ENCODE measurements around the gene SPATS2.
A peak's percentile ranks its signal among the peaks of the same experiment; 100 is the strongest.

Gene SPATS2

GRCh38 chr12:49358483-49359141 lies 8.7 kb upstream of the SPATS2 start:
- peak overlapping the region; percentile 59 for H2AFZ ChIP-seq (ENCODE audit: low read length, unreplicated experiment)
- H3K4me3 ChIP-seq (ENCODE audit: low read depth, low read length): peak overlapping the region; percentile 49
- no peaks in the 10 kb centered on the region for H3K79me2 ChIP-seq (ENCODE audit: control insufficient read depth, insufficient read depth, low read length, unreplicated experiment)
- H3K4me1 ChIP-seq (ENCODE audit: control insufficient read depth, insufficient read depth, low read length, unreplicated experiment): peaks cover 27% of the 10 kb centered on the region
- peak overlapping the region; percentile 79 for H3K27ac ChIP-seq (ENCODE audit: low read depth, low read length)
- no peaks in the 10 kb centered on the region for H3K27me3 ChIP-seq (ENCODE audit: insufficient read depth, low read length)
- no peaks in the 10 kb centered on the region for H3K36me3 ChIP-seq (ENCODE audit: insufficient read depth, low read length)

GRCh38 chr12:49359671-49360070 lies 7.6 kb upstream of the SPATS2 start:
- Histone ChIP-seq H3K4me3 (ENCODE audit: low read depth, low read length) (no peak overlapping the region), H3K27me3 (ENCODE audit: insufficient read depth, low read length) (no peaks in the 10 kb centered on the region), H3K36me3 (ENCODE audit: insufficient read depth, low read length) (no peaks in the 10 kb centered on the region), H3K27ac (ENCODE audit: low read depth, low read length) (no peak overlapping the region), H3K79me2 (ENCODE audit: control insufficient read depth, insufficient read depth, low read length, unreplicated experiment) (no peaks in the 10 kb centered on the region), H2AFZ (ENCODE audit: low read length, unreplicated experiment) (no peak overlapping the region), H3K4me1 (ENCODE audit: control insufficient read depth, insufficient read depth, low read length, unreplicated experiment) (peaks cover 33% of the 10 kb centered on the region)

GRCh38 chr12:49362077-49362476 lies 5.2 kb upstream of the SPATS2 start:
- Histone ChIP-seq H3K27me3 (ENCODE audit: insufficient read depth, low read length) (no peaks in the 10 kb centered on the region), H3K79me2 (ENCODE audit: control insufficient read depth, insufficient read depth, low read length, unreplicated experiment) (peaks cover 7% of the 10 kb centered on the region), H3K27ac (ENCODE audit: low read depth, low read length) (no peak overlapping the region), H2AFZ (ENCODE audit: low read length, unreplicated experiment) (no peak overlapping the region), H3K4me1 (ENCODE audit: control insufficient read depth, insufficient read depth, low read length, unreplicated experiment) (peaks cover 38% of the 10 kb centered on the region), H3K4me3 (ENCODE audit: low read depth, low read length) (no peak overlapping the region), H3K36me3 (ENCODE audit: insufficient read depth, low read length) (no peaks in the 10 kb centered on the region)

GRCh38 chr12:49364989-49365388 lies 2.3 kb upstream of the SPATS2 start:
- peaks cover 24% of the 10 kb centered on the region for H3K4me1 ChIP-seq (ENCODE audit: control insufficient read depth, insufficient read depth, low read length, unreplicated experiment)
- peak overlapping the region; percentile 90 for H3K4me3 ChIP-seq (ENCODE audit: low read depth, low read length)
- H3K79me2 ChIP-seq (ENCODE audit: control insufficient read depth, insufficient read depth, low read length, unreplicated experiment): peaks cover 35% of the 10 kb centered on the region
- H3K36me3 ChIP-seq (ENCODE audit: insufficient read depth, low read length): no peaks in the 10 kb centered on the region
- H3K27me3 ChIP-seq (ENCODE audit: insufficient read depth, low read length): no peaks in the 10 kb centered on the region
- H3K27ac ChIP-seq (ENCODE audit: low read depth, low read length): peak overlapping the region; percentile 88
- H2AFZ ChIP-seq (ENCODE audit: low read length, unreplicated experiment): no peak overlapping the region

GRCh38 chr12:49365542-49365941 lies 1.7 kb upstream of the SPATS2 start:
- Histone ChIP-seq H3K36me3 (ENCODE audit: insufficient read depth, low read length) (no peaks in the 10 kb centered on the region), H3K27ac (ENCODE audit: low read depth, low read length) (peak overlapping the region; percentile 88), H3K4me1 (ENCODE audit: control insufficient read depth, insufficient read depth, low read length, unreplicated experiment) (peaks cover 30% of the 10 kb centered on the region), H3K4me3 (ENCODE audit: low read depth, low read length) (peak overlapping the region; percentile 90), H3K79me2 (ENCODE audit: control insufficient read depth, insufficient read depth, low read length, unreplicated experiment) (peaks cover 40% of the 10 kb centered on the region), H3K27me3 (ENCODE audit: insufficient read depth, low read length) (no peaks in the 10 kb centered on the region), H2AFZ (ENCODE audit: low read length, unreplicated experiment) (peak overlapping the region; percentile 6)

- Histone ChIP-seq H3K79me2 (ENCODE audit: control insufficient read depth, insufficient read depth, low read length, unreplicated experiment) (peaks cover 47% of the 10 kb centered on the region), H3K4me1 (ENCODE audit: control insufficient read depth, insufficient read depth, low read length, unreplicated experiment) (peaks cover 33% of the 10 kb centered on the region), H3K27me3 (ENCODE audit: insufficient read depth, low read length) (no peaks in the 10 kb centered on the region), H3K27ac (ENCODE audit: low read depth, low read length) (peak overlapping the region; percentile 88), H3K36me3 (ENCODE audit: insufficient read depth, low read length) (peaks cover 2% of the 10 kb centered on the region), H2AFZ (ENCODE audit: low read length, unreplicated experiment) (peak overlapping the region; percentile 49), H3K4me3 (ENCODE audit: low read depth, low read length) (peak overlapping the region; percentile 90)
These were observed 1.1 kb upstream of the SPATS2 start for GRCh38 chr12:49366096-49366651.

GRCh38 chr12:49366652-49367380 lies 446 bp upstream of the SPATS2 start:
- H3K79me2 ChIP-seq (ENCODE audit: control insufficient read depth, insufficient read depth, low read length, unreplicated experiment): peaks cover 53% of the 10 kb centered on the region
- peak overlapping the region; percentile 88 for H3K27ac ChIP-seq (ENCODE audit: low read depth, low read length)
- peak overlapping the region; percentile 99 for H2AFZ ChIP-seq (ENCODE audit: low read length, unreplicated experiment)
- H3K4me1 ChIP-seq (ENCODE audit: control insufficient read depth, insufficient read depth, low read length, unreplicated experiment): peaks cover 36% of the 10 kb centered on the region
- peaks cover 4% of the 10 kb centered on the region for H3K36me3 ChIP-seq (ENCODE audit: insufficient read depth, low read length)
- H3K27me3 ChIP-seq (ENCODE audit: insufficient read depth, low read length): no peaks in the 10 kb centered on the region
- H3K4me3 ChIP-seq (ENCODE audit: low read depth, low read length): peak overlapping the region; percentile 90

GRCh38 chr12:49368240-49368600 lies 958 bp downstream of the SPATS2 start:
- Histone ChIP-seq H2AFZ (ENCODE audit: low read length, unreplicated experiment) (peak overlapping the region; percentile 67), H3K27me3 (ENCODE audit: insufficient read depth, low read length) (no peaks in the 10 kb centered on the region), H3K27ac (ENCODE audit: low read depth, low read length) (peak overlapping the region; percentile 88), H3K79me2 (ENCODE audit: control insufficient read depth, insufficient read depth, low read length, unreplicated experiment) (peaks cover 67% of the 10 kb centered on the region), H3K4me1 (ENCODE audit: control insufficient read depth, insufficient read depth, low read length, unreplicated experiment) (peaks cover 36% of the 10 kb centered on the region), H3K4me3 (ENCODE audit: low read depth, low read length) (peak overlapping the region; percentile 90), H3K36me3 (ENCODE audit: insufficient read depth, low read length) (peaks cover 12% of the 10 kb centered on the region)

- Histone ChIP-seq H3K4me3 (ENCODE audit: low read depth, low read length) (peak overlapping the region; percentile 90), H3K79me2 (ENCODE audit: control insufficient read depth, insufficient read depth, low read length, unreplicated experiment) (peaks cover 79% of the 10 kb centered on the region), H2AFZ (ENCODE audit: low read length, unreplicated experiment) (peak overlapping the region; percentile 28), H3K36me3 (ENCODE audit: insufficient read depth, low read length) (peaks cover 14% of the 10 kb centered on the region), H3K27me3 (ENCODE audit: insufficient read depth, low read length) (no peaks in the 10 kb centered on the region), H3K27ac (ENCODE audit: low read depth, low read length) (peak overlapping the region; percentile 70), H3K4me1 (ENCODE audit: control insufficient read depth, insufficient read depth, low read length, unreplicated experiment) (peaks cover 31% of the 10 kb centered on the region)
These were observed 2.3 kb downstream of the SPATS2 start for GRCh38 chr12:49369411-49370145.

GRCh38 chr12:49370539-49370938 lies 3.3 kb downstream of the SPATS2 start:
- Histone ChIP-seq H3K4me1 (ENCODE audit: control insufficient read depth, insufficient read depth, low read length, unreplicated experiment) (peaks cover 23% of the 10 kb centered on the region), H3K79me2 (ENCODE audit: control insufficient read depth, insufficient read depth, low read length, unreplicated experiment) (peaks cover 89% of the 10 kb centered on the region), H2AFZ (ENCODE audit: low read length, unreplicated experiment) (no peak overlapping the region), H3K27ac (ENCODE audit: low read depth, low read length) (no peak overlapping the region; the same call in 1 of the 2 replicates), H3K27me3 (ENCODE audit: insufficient read depth, low read length) (no peaks in the 10 kb centered on the region), H3K4me3 (ENCODE audit: low read depth, low read length) (peak overlapping the region; percentile 90), H3K36me3 (ENCODE audit: insufficient read depth, low read length) (peaks cover 15% of the 10 kb centered on the region)

Measured in ACC112 (cell line).